Measurements from ENCODE around the gene HSH2D. TPM values are rescaled to one million over a fixed set of nuclear protein-coding genes. Genes with fewer than 3 reads are reported as not detected.

The HSH2D gene
- total and polyA plus RNA-seq, 2 of the 13 experiments (the other 11 are each of a cell fraction or from before 2014, with no cell fraction given) = 0.69 to 3.2 TPM

GRCh38 chr19:16197622-16198369 is 54.3 kb downstream of the HSH2D start, which contains the start of gene AP1M1 (continued):
- TF ChIP-seq NR3C1 (CRISPR knock-in tag; IDR thresholded peaks at IDR 0.05) = no peak
- TF ChIP-seq, protein P1, sequence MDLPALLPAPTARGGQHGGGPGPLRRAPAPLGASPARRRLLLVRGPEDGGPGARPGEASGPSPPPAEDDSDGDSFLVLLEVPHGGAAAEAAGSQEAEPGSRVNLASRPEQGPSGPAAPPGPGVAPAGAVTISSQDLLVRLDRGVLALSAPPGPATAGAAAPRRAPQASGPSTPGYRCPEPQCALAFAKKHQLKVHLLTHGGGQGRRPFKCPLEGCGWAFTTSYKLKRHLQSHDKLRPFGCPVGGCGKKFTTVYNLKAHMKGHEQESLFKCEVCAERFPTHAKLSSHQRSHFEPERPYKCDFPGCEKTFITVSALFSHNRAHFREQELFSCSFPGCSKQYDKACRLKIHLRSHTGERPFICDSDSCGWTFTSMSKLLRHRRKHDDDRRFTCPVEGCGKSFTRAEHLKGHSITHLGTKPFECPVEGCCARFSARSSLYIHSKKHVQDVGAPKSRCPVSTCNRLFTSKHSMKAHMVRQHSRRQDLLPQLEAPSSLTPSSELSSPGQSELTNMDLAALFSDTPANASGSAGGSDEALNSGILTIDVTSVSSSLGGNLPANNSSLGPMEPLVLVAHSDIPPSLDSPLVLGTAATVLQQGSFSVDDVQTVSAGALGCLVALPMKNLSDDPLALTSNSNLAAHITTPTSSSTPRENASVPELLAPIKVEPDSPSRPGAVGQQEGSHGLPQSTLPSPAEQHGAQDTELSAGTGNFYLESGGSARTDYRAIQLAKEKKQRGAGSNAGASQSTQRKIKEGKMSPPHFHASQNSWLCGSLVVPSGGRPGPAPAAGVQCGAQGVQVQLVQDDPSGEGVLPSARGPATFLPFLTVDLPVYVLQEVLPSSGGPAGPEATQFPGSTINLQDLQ (CRISPR knock-in tag; IDR thresholded peaks at IDR 0.05) = no peak
- peak; percentile 14; the same call in 1 of the 2 replicates for TF ChIP-seq SIN3B (IDR thresholded peaks at IDR 0.05; ENCODE audit: low read length)
- TF ChIP-seq, protein P2, sequence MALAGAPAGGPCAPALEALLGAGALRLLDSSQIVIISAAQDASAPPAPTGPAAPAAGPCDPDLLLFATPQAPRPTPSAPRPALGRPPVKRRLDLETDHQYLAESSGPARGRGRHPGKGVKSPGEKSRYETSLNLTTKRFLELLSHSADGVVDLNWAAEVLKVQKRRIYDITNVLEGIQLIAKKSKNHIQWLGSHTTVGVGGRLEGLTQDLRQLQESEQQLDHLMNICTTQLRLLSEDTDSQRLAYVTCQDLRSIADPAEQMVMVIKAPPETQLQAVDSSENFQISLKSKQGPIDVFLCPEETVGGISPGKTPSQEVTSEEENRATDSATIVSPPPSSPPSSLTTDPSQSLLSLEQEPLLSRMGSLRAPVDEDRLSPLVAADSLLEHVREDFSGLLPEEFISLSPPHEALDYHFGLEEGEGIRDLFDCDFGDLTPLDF (CRISPR knock-in tag; IDR thresholded peaks at IDR 0.05) = peak; percentile 96
- peak; percentile 82 for TF ChIP-seq PHF8 (CRISPR knock-in tag; IDR thresholded peaks at IDR 0.05)
- TF ChIP-seq ZNF232 (CRISPR knock-in tag; IDR thresholded peaks at IDR 0.05; ENCODE audit: borderline replicate concordance) = 0 out of 2 replicates have a peak, but pooled peaks have one; percentile 31
- peak; percentile 70; the same call in 1 of the 2 replicates for TF ChIP-seq ZNF335 (CRISPR knock-in tag; IDR thresholded peaks at IDR 0.05)
- TF ChIP-seq, protein P3, sequence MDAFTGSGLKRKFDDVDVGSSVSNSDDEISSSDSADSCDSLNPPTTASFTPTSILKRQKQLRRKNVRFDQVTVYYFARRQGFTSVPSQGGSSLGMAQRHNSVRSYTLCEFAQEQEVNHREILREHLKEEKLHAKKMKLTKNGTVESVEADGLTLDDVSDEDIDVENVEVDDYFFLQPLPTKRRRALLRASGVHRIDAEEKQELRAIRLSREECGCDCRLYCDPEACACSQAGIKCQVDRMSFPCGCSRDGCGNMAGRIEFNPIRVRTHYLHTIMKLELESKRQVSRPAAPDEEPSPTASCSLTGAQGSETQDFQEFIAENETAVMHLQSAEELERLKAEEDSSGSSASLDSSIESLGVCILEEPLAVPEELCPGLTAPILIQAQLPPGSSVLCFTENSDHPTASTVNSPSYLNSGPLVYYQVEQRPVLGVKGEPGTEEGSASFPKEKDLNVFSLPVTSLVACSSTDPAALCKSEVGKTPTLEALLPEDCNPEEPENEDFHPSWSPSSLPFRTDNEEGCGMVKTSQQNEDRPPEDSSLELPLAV (CRISPR knock-in tag; conservative IDR thresholded peaks at IDR 0.05; ENCODE audit: low read depth) = no peak
- peak; percentile 61 for TF ChIP-seq ZNF501 (CRISPR knock-in tag; IDR thresholded peaks at IDR 0.05)
- peak; percentile 57 for TF ChIP-seq ZSCAN31 (CRISPR knock-in tag; IDR thresholded peaks at IDR 0.05; ENCODE audit: low read depth)
- peak; percentile 59; the same call in 1 of the 2 replicates for TF ChIP-seq ZNF605 (CRISPR knock-in tag; IDR thresholded peaks at IDR 0.05)
- no peak for TF ChIP-seq NCOA2 (CRISPR knock-in tag; IDR thresholded peaks at IDR 0.05)
- no peak for TF ChIP-seq PCBP2 (optimal IDR thresholded peaks at IDR 0.05; ENCODE audit: low read depth, low read length, poor library complexity, severe bottlenecking)
- no peak for TF ChIP-seq NFYB (CRISPR knock-in tag; IDR thresholded peaks at IDR 0.05)
- TF ChIP-seq MBNL3 (CRISPR knock-in tag; conservative IDR thresholded peaks at IDR 0.05) = no peak
- peak; percentile 91 for TF ChIP-seq THAP11 (CRISPR knock-in tag; IDR thresholded peaks at IDR 0.05)
- no peak for TF ChIP-seq CENPBD1 (CRISPR knock-in tag; IDR thresholded peaks at IDR 0.05; ENCODE audit: borderline replicate concordance, low read depth)
- no peak for TF ChIP-seq ZFP36L2 (CRISPR knock-in tag; IDR thresholded peaks at IDR 0.05)
- peak; percentile 72 for TF ChIP-seq NR0B2 (CRISPR knock-in tag; IDR thresholded peaks at IDR 0.05)
- TF ChIP-seq PHF21A (CRISPR knock-in tag; IDR thresholded peaks at IDR 0.05) = peak; percentile 91
- TF ChIP-seq EEA1 (CRISPR knock-in tag; IDR thresholded peaks at IDR 0.05; ENCODE audit: borderline replicate concordance) = no peak; the same call in 1 of the 2 replicates
- no peak for TF ChIP-seq TCF12 (IDR thresholded peaks at IDR 0.05)
- 0 out of 2 replicates have a peak, but pooled peaks have one; percentile 66 for TF ChIP-seq TCF12 (CRISPR knock-in tag; IDR thresholded peaks at IDR 0.05)
- no peak for TF ChIP-seq NCOA1 (CRISPR knock-in tag; IDR thresholded peaks at IDR 0.05)
